CD4-positive, CD25-positive, alpha-beta regulatory T cell (primary cell): ENCODE measurements around the gene ATE1. TPM values are rescaled to one million over a fixed set of nuclear protein-coding genes. Genes with fewer than 3 reads are reported as not detected.

ENCODE experiments used
- ATAC-seq, 2 donors: fragments of 150-1000 bp; cut with Tn5 transposase; one replicate each; pipeline ENCODE4 v1.10.0; 2021; ENCODE audit warnings: low read depth in 2 of 2, moderate number of reproducible peaks in 2 of 2, moderate library complexity in 1 of 2
- DNase-seq, 3 donors: peaks; one replicate each; pipeline versions ENCODE4 v3.0.0 to v3.0.0-alpha.2; 2012 to 2022; ENCODE audit warnings: mixed read lengths in 1 of 3
- H3K27ac ChIP-seq: one replicate; pipeline ENCODE4 v1.7.0; 2013; ENCODE audit warnings: mild to moderate bottlenecking, low read length; ENCODE audit not compliant: insufficient read depth, poor library complexity, severe bottlenecking
- H3K27me3 ChIP-seq: one replicate; pipeline ENCODE4 v1.7.0; 2013; ENCODE audit warnings: low read length; ENCODE audit not compliant: control insufficient read depth, insufficient read depth
- H3K36me3 ChIP-seq: one replicate; pipeline ENCODE4 v1.7.0; 2013; ENCODE audit warnings: mild to moderate bottlenecking, low read length, moderate library complexity; ENCODE audit not compliant: control insufficient read depth, insufficient read depth
- H3K4me1 ChIP-seq: 2 replicates; pipeline ENCODE4 v1.7.0; 2013; ENCODE audit warnings: mild to moderate bottlenecking, low read length; ENCODE audit not compliant: insufficient read depth, control insufficient read depth, poor library complexity, severe bottlenecking
- H3K4me3 ChIP-seq: one replicate; pipeline ENCODE4 v1.7.0; 2013; ENCODE audit warnings: low read depth, mild to moderate bottlenecking, low read length, moderate library complexity
- H3K9me3 ChIP-seq, 2 experiments: 1 replicate in 1 of 2; 2 replicates in 1 of 2; pipeline ENCODE4 v1.7.0; 2013; ENCODE audit warnings: low read length in 2 of 2, mild to moderate bottlenecking in 1 of 2, moderate library complexity in 1 of 2; ENCODE audit not compliant: control insufficient read depth in 2 of 2
- H3K27ac Mint-ChIP-seq, 3 donors: one replicate each; pipeline ENCODE4 v1.8.0; 2020 to 2022; ENCODE audit warnings: mild to moderate bottlenecking in 3 of 3, mixed read lengths in 3 of 3, moderate library complexity in 2 of 3
- H3K27me3 Mint-ChIP-seq: one replicate; pipeline ENCODE4 v1.8.0; 2022; ENCODE audit warnings: mild to moderate bottlenecking, mixed read lengths
- H3K36me3 Mint-ChIP-seq: one replicate; pipeline ENCODE4 v1.8.0; 2020; ENCODE audit warnings: mixed read lengths
- H3K4me1 Mint-ChIP-seq, 4 donors: one replicate each; pipeline ENCODE4 v1.8.0; 2020 to 2022; ENCODE audit warnings: mixed read lengths in 4 of 4, mild to moderate bottlenecking in 1 of 4
- H3K4me3 Mint-ChIP-seq, 4 donors: one replicate each; pipeline ENCODE4 v1.8.0; 2020 to 2022; ENCODE audit warnings: mild to moderate bottlenecking in 4 of 4, mixed read lengths in 4 of 4, moderate library complexity in 3 of 4
- H3K9me3 Mint-ChIP-seq, 7 donors: one replicate each; pipeline ENCODE4 v1.8.0; 2020 to 2022; ENCODE audit warnings: mixed read lengths in 7 of 7, mild to moderate bottlenecking in 3 of 7, moderate library complexity in 2 of 7
- polyA plus RNA-seq, 4 donors: library from polyadenylated mRNA; unstranded; fragments of 300-500 nt; fragmentation: Illumina TruSeq; gene quantifications; one replicate each; pipeline ENCODE4 v1.2.3, GENCODE V29; 2021
- total RNA-seq: library from RNA; stranded (reverse); gene quantifications from one replicate; pipeline ENCODE4 v1.2.3, GENCODE V29; 2022

The ATE1 gene
- total and polyA plus RNA-seq, 5 donors from 2014 or later, result 29.9 to 39.5 (median 34.5) TPM

- ATAC-seq (no peak), DNase-seq (no peak)
- H3K4me1 Mint-ChIP-seq, result peaks cover 0 to 4% (median 0%) of the 10 kb centered on the region in 4 donors
- H3K4me3 ChIP-seq, result no peak overlapping the region
- peaks cover 25% of the 10 kb centered on the region for H3K36me3 Mint-ChIP-seq
- H3K4me1 ChIP-seq, result no peaks in the 10 kb centered on the region
- peaks cover 9% of the 10 kb centered on the region for H3K36me3 ChIP-seq
- H3K27me3 Mint-ChIP-seq, result no peaks in the 10 kb centered on the region
- H3K9me3 ChIP-seq, result no peaks in the 10 kb centered on the region
- no peaks in the 10 kb centered on the region for H3K9me3 Mint-ChIP-seq
- H3K27ac Mint-ChIP-seq, result no peak overlapping the region
- H3K4me3 Mint-ChIP-seq, result no peak overlapping the region
- H3K27ac ChIP-seq, result no peak overlapping the region
- no peaks in the 10 kb centered on the region for H3K27me3 ChIP-seq
Measured at GRCh38 chr10:121797490-121797889, 130.3 kb downstream of the ATE1 start.

DNA sequence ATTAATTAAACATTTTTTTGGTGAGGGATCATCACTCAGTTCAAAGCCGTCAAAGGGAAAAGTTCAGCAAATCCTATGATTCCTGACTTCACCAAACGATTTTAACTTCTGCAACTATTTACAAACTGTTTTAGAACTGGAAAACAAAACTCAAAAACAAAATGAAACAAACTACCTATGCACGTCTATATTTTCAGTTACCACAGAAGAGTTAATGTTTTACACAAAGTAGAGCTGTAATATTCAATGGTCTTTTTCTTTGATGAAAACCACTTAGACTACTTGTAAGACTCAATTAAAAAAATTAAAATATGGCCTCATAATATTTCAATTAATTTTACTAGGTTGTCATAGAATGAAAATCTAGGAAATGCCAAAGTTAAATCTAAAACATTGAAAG lies 131.5 kb downstream of the ATE1 start:
- ATAC-seq (no peak), DNase-seq (no peak)
- H3K27ac Mint-ChIP-seq, result no peak overlapping the region
- Histone ChIP-seq H3K9me3 (no peaks in the 10 kb centered on the region), H3K4me1 (no peaks in the 10 kb centered on the region), H3K36me3 (peaks cover 7% of the 10 kb centered on the region), H3K27me3 (no peaks in the 10 kb centered on the region), H3K4me3 (no peak overlapping the region), H3K27ac (no peak overlapping the region)
- H3K27me3 Mint-ChIP-seq, result no peaks in the 10 kb centered on the region
- H3K9me3 Mint-ChIP-seq, result no peaks in the 10 kb centered on the region
- no peak overlapping the region for H3K4me3 Mint-ChIP-seq
- peaks cover 0 to 6% (median 2%) of the 10 kb centered on the region in 4 donors for H3K4me1 Mint-ChIP-seq
- H3K36me3 Mint-ChIP-seq, result peaks cover 33% of the 10 kb centered on the region

DNA sequence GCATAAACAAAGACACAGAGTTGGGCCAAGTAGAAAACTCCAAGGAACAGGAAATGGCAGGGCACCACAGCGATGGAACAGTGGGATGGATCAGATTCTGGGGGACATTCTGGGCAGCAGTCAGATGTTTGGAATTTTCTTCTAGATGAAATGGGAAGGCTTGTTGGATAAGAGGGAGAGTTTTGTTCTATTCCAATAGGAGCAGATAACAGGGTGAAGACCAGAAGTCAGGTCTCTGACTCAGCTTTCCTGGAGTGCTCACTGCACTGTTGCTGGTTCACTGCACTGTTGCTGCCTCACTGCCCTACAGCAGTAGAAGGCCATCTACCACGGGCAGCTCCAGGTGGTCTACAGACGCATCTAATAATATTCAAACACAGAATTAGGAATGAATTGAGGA lies 135.6 kb downstream of the ATE1 start:
- H3K4me1 Mint-ChIP-seq, result peaks cover 0 to 6% (median 2%) of the 10 kb centered on the region in 4 donors
- no peaks in the 10 kb centered on the region for H3K27me3 Mint-ChIP-seq
- Histone ChIP-seq H3K4me1 (no peaks in the 10 kb centered on the region), H3K9me3 (no peaks in the 10 kb centered on the region), H3K27me3 (no peaks in the 10 kb centered on the region), H3K36me3 (peaks cover 14% of the 10 kb centered on the region), H3K4me3 (no peak overlapping the region), H3K27ac (no peak overlapping the region)
- no peak overlapping the region for H3K4me3 Mint-ChIP-seq
- peaks cover 37% of the 10 kb centered on the region for H3K36me3 Mint-ChIP-seq
- DNase-seq (no peak), ATAC-seq (no peak)
- no peak overlapping the region for H3K27ac Mint-ChIP-seq
- no peaks in the 10 kb centered on the region for H3K9me3 Mint-ChIP-seq

GRCh38 chr10:121791761-121792160 lies 136.1 kb downstream of the ATE1 start:
- H3K4me1 ChIP-seq, result no peaks in the 10 kb centered on the region
- Mint-ChIP-seq H3K27me3 (no peaks in the 10 kb centered on the region), H3K27ac (no peak overlapping the region), H3K4me3 (no peak overlapping the region), H3K9me3 (no peaks in the 10 kb centered on the region), H3K4me1 (peaks cover 0 to 6% (median 0%) of the 10 kb centered on the region in 4 donors), H3K36me3 (peaks cover 33% of the 10 kb centered on the region)
- no peaks in the 10 kb centered on the region for H3K9me3 ChIP-seq
- no peaks in the 10 kb centered on the region for H3K27me3 ChIP-seq
- no peak overlapping the region for H3K4me3 ChIP-seq
- DNase-seq (no peak), ATAC-seq (no peak)
- no peak overlapping the region for H3K27ac ChIP-seq
- peaks cover 14% of the 10 kb centered on the region for H3K36me3 ChIP-seq

DNA sequence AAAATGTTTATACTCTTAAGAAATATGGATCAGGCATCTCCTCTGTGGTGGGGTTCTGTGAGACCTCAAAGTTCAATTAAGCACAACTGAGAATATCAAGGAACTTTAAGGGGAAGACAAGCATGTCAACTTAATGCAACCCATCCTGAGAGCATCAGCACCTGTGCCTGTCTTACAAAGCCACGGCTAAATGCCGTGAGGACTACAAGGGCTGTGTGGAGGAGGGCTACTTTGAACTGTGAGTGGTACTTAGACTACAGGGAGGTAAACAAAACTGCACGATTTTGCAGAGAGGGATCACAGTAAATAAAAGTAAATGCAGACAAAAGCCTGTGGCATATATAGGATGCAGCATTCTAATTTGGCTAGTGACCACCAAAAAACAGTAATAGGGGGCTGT lies 139.1 kb downstream of the ATE1 start:
- H3K36me3 ChIP-seq, result peaks cover 14% of the 10 kb centered on the region
- no peak overlapping the region for H3K4me3 ChIP-seq
- H3K27ac ChIP-seq, result no peak overlapping the region
- no peaks in the 10 kb centered on the region for H3K4me1 ChIP-seq
- Mint-ChIP-seq H3K36me3 (peaks cover 32% of the 10 kb centered on the region), H3K27ac (no peak overlapping the region), H3K27me3 (no peaks in the 10 kb centered on the region), H3K4me3 (no peak overlapping the region), H3K4me1 (peaks cover 0 to 6% (median 2%) of the 10 kb centered on the region in 4 donors), H3K9me3 (no peaks in the 10 kb centered on the region)
- no peaks in the 10 kb centered on the region for H3K27me3 ChIP-seq
- H3K9me3 ChIP-seq, result no peaks in the 10 kb centered on the region
- DNase-seq (no peak), ATAC-seq (no peak)

DNA sequence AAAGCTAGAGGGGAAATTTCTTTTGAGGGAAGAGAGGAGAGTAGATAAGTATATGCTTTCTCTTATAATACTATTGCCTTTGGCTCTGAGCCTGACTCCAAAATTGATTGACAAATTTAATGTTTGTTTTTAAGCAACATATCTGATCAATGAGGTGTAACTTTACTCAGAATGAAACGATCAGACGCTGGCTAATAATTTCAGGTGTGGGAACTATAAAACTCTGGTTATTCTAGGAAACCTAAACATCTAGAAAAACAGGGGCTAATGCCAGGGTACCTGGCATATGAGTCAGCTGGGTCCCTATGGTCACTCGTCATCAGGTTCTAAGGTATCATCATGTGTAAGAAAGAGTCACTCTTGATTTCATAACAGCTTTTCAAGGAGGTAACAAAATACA lies 139.7 kb downstream of the ATE1 start:
- Mint-ChIP-seq H3K36me3 (peaks cover 32% of the 10 kb centered on the region), H3K27me3 (no peaks in the 10 kb centered on the region), H3K9me3 (no peaks in the 10 kb centered on the region)

GRCh38 chr10:121787169-121787568 lies 140.7 kb downstream of the ATE1 start:
- no peak overlapping the region for H3K27ac Mint-ChIP-seq
- Histone ChIP-seq H3K4me1 (no peaks in the 10 kb centered on the region), H3K4me3 (no peak overlapping the region), H3K36me3 (peaks cover 14% of the 10 kb centered on the region), H3K9me3 (no peaks in the 10 kb centered on the region), H3K27me3 (no peaks in the 10 kb centered on the region), H3K27ac (no peak overlapping the region)
- peaks cover 0 to 9% (median 2%) of the 10 kb centered on the region in 4 donors for H3K4me1 Mint-ChIP-seq
- ATAC-seq (no peak), DNase-seq (no peak)
- H3K27me3 Mint-ChIP-seq, result no peaks in the 10 kb centered on the region
- no peaks in the 10 kb centered on the region for H3K9me3 Mint-ChIP-seq
- H3K4me3 Mint-ChIP-seq, result no peak overlapping the region
- H3K36me3 Mint-ChIP-seq, result peaks cover 38% of the 10 kb centered on the region

More for the DNA sequence above, 139.7 kb downstream of the ATE1 start:
- no peak overlapping the region for H3K4me3 ChIP-seq
- ATAC-seq, result no peak
- peaks cover 14% of the 10 kb centered on the region for H3K36me3 ChIP-seq
- Mint-ChIP-seq H3K4me1 (peaks cover 0 to 6% (median 2%) of the 10 kb centered on the region in 4 donors), H3K27ac (no peak overlapping the region), H3K4me3 (no peak overlapping the region)
- H3K27ac ChIP-seq, result no peak overlapping the region
- no peaks in the 10 kb centered on the region for H3K27me3 ChIP-seq
- no peak for DNase-seq
- no peaks in the 10 kb centered on the region for H3K4me1 ChIP-seq
- no peaks in the 10 kb centered on the region for H3K9me3 ChIP-seq

DNA sequence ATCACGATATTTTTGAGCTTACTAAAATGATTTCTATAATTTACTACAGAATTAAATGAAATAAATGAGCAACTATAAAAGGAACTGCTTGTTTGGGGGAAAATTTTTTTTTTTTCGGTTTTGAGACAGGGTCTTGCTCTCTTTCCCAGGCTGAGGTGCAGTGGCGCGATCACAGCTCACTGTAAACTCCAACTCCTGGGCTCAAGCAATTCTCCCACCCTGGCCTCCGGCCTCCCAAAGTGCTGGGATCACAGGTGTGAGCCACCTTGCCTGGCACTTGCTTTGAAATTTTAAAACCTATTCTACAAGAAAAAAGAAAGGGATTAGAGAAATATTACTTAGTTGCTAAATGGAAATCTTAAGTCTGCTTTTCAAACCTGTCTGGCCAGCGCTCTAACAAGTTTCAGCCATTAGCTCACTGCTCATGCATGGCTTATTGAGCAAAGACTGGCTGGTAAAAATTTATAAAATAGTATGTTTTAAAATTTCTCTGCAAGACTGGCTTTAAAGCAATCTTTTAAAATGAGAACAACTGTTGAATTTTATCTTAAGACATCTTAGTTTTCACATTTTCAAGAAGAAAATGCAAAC lies 144.0 kb downstream of the ATE1 start:
- peaks cover 0 to 4% (median 2%) of the 10 kb centered on the region in 4 donors for H3K4me1 Mint-ChIP-seq
- Histone ChIP-seq H3K27me3 (no peaks in the 10 kb centered on the region), H3K27ac (no peak overlapping the region), H3K36me3 (peaks cover 11% of the 10 kb centered on the region), H3K4me3 (no peak overlapping the region), H3K4me1 (no peaks in the 10 kb centered on the region), H3K9me3 (no peaks in the 10 kb centered on the region)
- H3K27ac Mint-ChIP-seq, result no peak overlapping the region
- no peak for DNase-seq
- peaks cover 21% of the 10 kb centered on the region for H3K36me3 Mint-ChIP-seq
- H3K27me3 Mint-ChIP-seq, result no peaks in the 10 kb centered on the region
- no peak for ATAC-seq
- H3K4me3 Mint-ChIP-seq, result no peak overlapping the region
- H3K9me3 Mint-ChIP-seq, result no peaks in the 10 kb centered on the region
